ENCODE measurements around the gene SPPL3. TPM values are rescaled to one million over a fixed set of nuclear protein-coding genes. Genes with fewer than 3 reads are reported as not detected.

Gene SPPL3
- total RNA-seq, 1 donor from 2014 or later = 56.8 TPM

GRCh38 chr12:120854804-120855203 lies 49.4 kb downstream of the SPPL3 start:
- Mint-ChIP-seq H3K4me3 (no peak overlapping the region), H3K9me3 (peaks cover 4% of the 10 kb centered on the region), H3K27me3 (ENCODE audit: low read depth) (no peaks in the 10 kb centered on the region), H3K27ac (ENCODE audit: unreplicated experiment) (peak overlapping the region; percentile 27), H3K4me1 (peaks cover 32% of the 10 kb centered on the region), H3K36me3 (ENCODE audit: low read depth) (peaks cover 16% of the 10 kb centered on the region)
- DNase-seq (ENCODE audit: low read depth, low spot score) = no peak
- TF ChIP-seq CTCF (conservative IDR thresholded peaks at IDR 0.05) = peak; percentile 14

- Mint-ChIP-seq H3K9me3 (no peaks in the 10 kb centered on the region), H3K4me1 (peaks cover 35% of the 10 kb centered on the region), H3K36me3 (ENCODE audit: low read depth) (peaks cover 8% of the 10 kb centered on the region), H3K27ac (ENCODE audit: unreplicated experiment) (no peak overlapping the region), H3K4me3 (no peak overlapping the region), H3K27me3 (ENCODE audit: low read depth) (no peaks in the 10 kb centered on the region)
- TF ChIP-seq CTCF (conservative IDR thresholded peaks at IDR 0.05) = no peak
- no peak for DNase-seq (ENCODE audit: low read depth, low spot score)
These were observed 51.0 kb downstream of the SPPL3 start for GRCh38 chr12:120853188-120853587.

GRCh38 chr12:120851944-120852343 lies 52.2 kb downstream of the SPPL3 start:
- no peaks in the 10 kb centered on the region for H3K9me3 Mint-ChIP-seq
- H3K27ac Mint-ChIP-seq (ENCODE audit: unreplicated experiment) = no peak overlapping the region
- H3K4me3 Mint-ChIP-seq = no peak overlapping the region
- no peak for DNase-seq (ENCODE audit: low read depth, low spot score)
- H3K4me1 Mint-ChIP-seq = peaks cover 35% of the 10 kb centered on the region
- peaks cover 4% of the 10 kb centered on the region for H3K36me3 Mint-ChIP-seq (ENCODE audit: low read depth)
- no peak for TF ChIP-seq CTCF (conservative IDR thresholded peaks at IDR 0.05)
- H3K27me3 Mint-ChIP-seq (ENCODE audit: low read depth) = no peaks in the 10 kb centered on the region

GRCh38 chr12:120851444-120851843 lies 52.7 kb downstream of the SPPL3 start:
- DNase-seq (ENCODE audit: low read depth, low spot score) = no peak
- Mint-ChIP-seq H3K36me3 (ENCODE audit: low read depth) (peaks cover 2% of the 10 kb centered on the region), H3K27me3 (ENCODE audit: low read depth) (no peaks in the 10 kb centered on the region), H3K4me3 (no peak overlapping the region), H3K4me1 (peaks cover 30% of the 10 kb centered on the region), H3K9me3 (no peaks in the 10 kb centered on the region), H3K27ac (ENCODE audit: unreplicated experiment) (no peak overlapping the region)
- TF ChIP-seq CTCF (conservative IDR thresholded peaks at IDR 0.05) = no peak

GRCh38 chr12:120849765-120850164 lies 54.4 kb downstream of the SPPL3 start:
- Mint-ChIP-seq H3K27me3 (ENCODE audit: low read depth) (no peaks in the 10 kb centered on the region), H3K27ac (ENCODE audit: unreplicated experiment) (no peak overlapping the region), H3K9me3 (no peaks in the 10 kb centered on the region), H3K36me3 (ENCODE audit: low read depth) (peaks cover under 1% of the 10 kb centered on the region), H3K4me1 (peaks cover 26% of the 10 kb centered on the region), H3K4me3 (no peak overlapping the region)
- TF ChIP-seq CTCF (conservative IDR thresholded peaks at IDR 0.05) = no peak
- DNase-seq (ENCODE audit: low read depth, low spot score) = no peak

- TF ChIP-seq CTCF (conservative IDR thresholded peaks at IDR 0.05) = no peak
- Mint-ChIP-seq H3K27ac (ENCODE audit: unreplicated experiment) (no peak overlapping the region), H3K4me3 (no peak overlapping the region), H3K36me3 (ENCODE audit: low read depth) (no peaks in the 10 kb centered on the region), H3K27me3 (ENCODE audit: low read depth) (no peaks in the 10 kb centered on the region), H3K4me1 (peaks cover 30% of the 10 kb centered on the region), H3K9me3 (no peaks in the 10 kb centered on the region)
- DNase-seq (ENCODE audit: low read depth, low spot score) = no peak
These were observed 56.3 kb downstream of the SPPL3 start for GRCh38 chr12:120847814-120848213.

All from neural crest cell (in vitro differentiated cells).